Measurements from ENCODE around the gene MIGA2.
A peak's percentile ranks its signal among the peaks of the same experiment; 100 is the strongest.

The MIGA2 gene

DNA sequence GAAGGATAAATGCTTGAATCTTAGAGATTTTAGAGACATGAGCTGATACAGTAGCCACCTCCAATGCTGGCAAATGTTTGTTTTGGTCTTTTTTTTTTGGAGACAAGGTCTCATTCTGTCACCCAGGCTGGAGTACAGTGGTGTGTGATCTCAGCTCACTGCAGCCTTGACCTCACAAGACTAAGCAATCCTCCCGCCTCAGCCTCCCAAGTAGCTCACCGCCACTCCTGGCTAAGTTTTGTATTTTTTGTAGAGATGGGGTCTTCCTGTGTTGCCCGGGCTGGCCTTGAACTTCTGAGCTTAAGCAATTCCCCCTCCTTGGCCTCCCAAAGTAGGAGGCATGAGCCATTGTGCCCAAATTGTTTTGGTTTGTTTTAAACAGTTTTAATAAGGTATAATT is 37.7 kb downstream of the MIGA2 start:
- DNase-seq (ENCODE audit: low read depth), result no peak

DNA sequence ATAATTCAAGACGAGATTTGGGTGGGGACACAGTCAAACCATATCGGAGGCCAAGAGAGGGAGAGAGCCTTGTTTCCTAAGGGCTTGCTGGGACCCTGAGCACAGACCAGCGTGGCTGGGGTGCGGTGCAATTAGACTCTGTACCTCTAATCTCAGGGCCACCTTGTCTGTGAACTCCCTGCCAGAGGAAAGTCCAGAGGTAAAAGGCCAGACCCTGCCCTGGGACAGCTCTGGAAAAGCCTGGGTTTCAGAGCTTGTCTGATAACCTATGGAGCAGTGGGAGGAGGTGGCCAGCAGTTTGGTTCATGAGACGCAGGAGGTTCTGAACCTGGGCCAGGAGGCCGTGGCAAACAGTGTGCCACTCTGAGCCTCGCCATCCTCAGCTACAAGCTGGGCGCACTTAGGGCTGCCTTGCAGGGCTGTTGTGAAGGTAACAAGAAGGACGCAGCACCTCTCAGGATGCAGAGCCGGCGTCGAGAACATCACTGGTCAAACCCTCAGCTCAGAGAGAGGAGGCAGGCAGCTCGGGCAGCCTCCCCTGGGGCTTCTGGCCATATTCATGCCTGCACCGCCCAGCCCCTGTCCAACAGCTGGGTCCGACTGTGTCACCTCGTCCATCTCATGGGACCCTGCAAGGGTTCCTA is 39.7 kb downstream of the MIGA2 start:
- DNase-seq (ENCODE audit: low read depth), result no peak

DNA sequence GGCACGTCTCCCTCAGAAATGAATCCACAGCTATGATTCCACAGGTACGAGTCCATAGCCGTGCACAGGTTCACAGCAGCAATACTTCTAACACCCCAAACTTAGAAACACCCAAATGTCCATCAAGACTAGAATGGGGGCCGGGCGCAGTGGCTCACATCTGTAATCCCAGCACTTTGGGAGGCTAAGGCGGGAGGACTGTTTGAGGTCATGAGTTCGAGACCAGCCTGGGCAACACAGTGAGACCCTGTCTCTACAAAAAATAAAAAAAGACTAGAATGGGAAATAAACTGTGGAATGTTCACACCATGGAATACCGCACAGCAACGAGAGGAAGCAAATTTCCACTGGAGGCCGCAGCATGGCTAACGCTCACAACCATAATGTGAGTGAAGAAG is 40.2 kb downstream of the MIGA2 start:
- DNase-seq (ENCODE audit: low read depth), result no peak

DNA sequence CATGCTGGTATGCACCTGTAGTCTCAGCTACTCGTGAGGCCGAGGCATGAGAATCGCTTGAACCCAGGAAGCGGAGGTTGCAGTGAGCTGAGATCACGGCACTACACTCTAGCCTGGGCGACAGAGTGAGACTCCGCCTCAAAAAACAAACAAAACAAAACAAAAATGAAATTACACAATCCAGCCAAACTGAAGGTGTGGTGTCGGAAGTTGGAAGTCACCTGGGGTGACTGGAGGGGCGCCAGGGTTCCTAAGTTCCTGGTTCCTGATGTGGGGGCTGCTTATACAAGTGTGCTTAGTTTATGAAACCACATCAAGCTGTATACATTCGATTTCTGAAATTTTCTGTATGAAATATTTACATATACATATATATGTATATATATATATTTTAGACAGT is 40.8 kb downstream of the MIGA2 start:
- DNase-seq (ENCODE audit: low read depth), result no peak

DNA sequence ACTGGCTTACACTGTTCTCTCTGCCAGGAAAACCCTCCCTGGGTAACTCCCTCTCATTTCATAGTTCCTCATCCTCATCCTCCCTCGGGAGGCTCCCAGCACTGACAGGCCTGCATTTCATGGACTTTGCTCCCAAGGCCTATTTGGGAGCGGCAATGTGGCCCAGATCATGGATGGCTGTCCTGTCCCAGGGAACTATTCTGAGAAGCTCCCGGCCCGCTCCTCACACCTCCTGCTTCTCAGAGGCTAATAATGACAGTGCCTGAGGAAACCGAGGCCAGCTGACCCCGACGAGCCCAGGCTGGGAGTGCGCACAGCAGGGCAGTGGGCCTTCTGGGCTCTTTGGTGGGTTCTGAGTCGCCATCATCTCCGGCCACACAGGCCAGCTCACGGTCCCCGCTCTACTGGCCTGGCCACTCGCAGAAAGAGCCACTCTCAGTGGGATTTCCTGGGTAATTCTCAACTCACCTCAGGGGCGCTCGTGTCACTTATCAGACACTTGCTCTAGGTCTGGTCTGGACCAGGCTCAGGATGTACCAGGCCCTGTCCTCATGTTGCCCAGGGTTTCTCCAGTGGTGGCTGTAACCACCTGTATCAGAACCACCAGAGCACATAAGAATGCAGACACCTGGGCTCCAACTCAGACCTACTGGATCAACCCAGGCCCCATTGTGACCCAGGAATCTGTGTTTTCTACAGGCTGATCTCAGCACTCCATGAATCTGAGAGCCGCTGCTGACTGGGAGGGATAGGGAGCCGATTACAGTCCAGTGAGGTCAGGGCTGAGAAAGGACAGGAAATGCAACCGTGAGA is 42.5 kb downstream of the MIGA2 start:
- no peak for DNase-seq (ENCODE audit: low read depth)

DNA sequence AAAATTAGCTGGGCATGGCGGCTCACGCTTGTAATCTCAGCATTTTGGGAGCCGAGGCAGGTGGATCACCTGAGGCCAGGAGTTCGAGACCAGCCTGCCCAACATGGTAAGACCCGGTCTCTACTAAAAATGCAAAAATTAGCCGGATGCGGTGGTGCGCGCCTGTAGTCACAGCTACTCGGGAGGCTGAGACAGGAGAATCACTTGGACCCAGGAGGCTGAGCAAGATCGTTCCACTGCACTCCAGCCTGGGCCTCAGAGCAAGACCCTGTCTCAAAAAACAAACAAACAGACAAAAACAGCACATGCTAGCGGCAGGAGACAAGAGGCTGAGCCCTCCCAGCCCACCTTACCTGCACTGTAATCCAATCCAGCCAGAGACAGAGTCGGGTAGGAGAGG is 43.4 kb downstream of the MIGA2 start:
- no peak for DNase-seq (ENCODE audit: low read depth)

DNA sequence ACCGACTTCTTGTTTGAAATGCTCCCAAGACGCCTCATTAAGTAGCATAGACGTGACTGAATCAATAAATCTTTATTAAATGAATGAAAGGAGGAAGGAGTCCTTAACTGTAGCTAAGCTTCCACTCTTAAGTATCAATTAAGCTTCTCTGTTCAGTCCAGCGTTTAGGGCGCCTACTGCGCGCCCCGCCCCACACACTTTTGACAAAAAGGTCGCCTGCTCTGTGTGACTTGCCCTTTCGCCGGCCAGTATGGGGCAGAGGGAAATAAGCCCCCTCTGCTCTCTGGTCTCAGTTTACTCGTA is 43.8 kb downstream of the MIGA2 start:
- no peak for DNase-seq (ENCODE audit: low read depth)

DNA sequence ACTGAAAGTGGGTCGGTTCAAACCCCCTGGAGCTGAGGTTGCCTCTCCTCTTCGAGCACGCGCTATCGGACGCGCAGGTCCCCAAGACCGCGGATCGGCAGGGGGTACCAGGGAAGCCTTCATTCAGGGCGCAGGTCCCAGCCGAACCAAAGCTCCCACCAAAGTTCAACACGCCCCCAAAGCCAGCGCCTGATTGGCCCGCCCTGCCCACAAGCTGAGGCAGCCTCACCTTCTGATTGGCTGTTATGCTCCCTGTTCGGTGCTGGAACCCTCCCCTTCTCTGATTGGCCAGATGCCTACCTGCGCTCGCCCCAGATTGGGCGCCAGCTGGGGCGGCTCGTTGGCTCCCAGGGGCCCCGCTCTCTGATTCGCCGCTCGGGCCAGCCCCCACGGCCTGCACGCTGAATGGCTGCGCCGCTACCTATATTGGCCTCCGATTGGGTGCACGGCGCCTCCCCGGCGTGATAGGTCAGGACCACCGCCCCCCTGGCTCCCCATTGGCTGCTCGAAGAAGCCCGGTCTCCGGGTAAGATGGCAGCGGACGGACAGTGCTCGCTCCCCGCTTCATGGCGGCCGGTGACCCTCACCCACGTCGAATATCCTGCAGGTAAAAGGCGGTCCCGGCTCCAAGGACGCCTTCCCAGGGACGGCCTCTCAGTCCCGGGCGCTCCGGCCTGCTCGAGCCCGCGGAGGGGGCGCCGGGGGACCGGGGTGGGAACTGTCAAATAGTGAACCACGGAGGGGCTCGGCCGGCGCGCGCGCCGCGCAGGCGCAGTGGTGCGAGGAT is 44.4 kb downstream of the MIGA2 start, which contains the start of gene DOLPP1:
TSS of gene DOLPP1 (plus strand) at position 511 of the 787 bp plus-strand sequence. CDS start at position 532, 21 bp downstream.
- peak; percentile 97 for DNase-seq (ENCODE audit: low read depth)

DNA sequence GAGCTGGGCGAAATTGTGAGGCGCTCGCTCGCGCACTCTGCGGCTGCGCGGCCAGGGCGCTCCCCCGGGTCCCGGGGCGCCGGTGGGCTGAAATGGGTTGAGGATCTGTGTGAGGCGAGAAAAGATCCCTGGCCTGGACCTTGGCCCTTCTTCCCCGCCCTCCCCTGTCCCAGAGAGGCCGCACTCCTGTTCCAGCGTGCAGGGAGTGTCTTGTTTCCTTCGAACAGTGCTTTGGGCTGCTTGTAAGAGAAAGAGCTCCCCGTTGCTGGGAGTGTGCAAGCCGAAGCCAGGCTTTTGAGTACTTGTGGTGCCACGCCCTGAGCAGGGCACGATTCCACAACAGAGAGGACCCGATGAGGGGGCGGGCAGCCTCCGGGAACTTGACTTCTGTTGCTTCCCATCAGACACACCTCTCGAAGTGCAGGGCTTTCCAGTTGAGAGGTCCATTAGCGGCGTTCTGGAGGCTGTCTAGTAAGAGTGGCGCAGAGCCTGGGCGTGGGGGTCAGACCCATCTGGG is 45.0 kb downstream of the MIGA2 start:
- no peak for DNase-seq (ENCODE audit: low read depth)

DNA sequence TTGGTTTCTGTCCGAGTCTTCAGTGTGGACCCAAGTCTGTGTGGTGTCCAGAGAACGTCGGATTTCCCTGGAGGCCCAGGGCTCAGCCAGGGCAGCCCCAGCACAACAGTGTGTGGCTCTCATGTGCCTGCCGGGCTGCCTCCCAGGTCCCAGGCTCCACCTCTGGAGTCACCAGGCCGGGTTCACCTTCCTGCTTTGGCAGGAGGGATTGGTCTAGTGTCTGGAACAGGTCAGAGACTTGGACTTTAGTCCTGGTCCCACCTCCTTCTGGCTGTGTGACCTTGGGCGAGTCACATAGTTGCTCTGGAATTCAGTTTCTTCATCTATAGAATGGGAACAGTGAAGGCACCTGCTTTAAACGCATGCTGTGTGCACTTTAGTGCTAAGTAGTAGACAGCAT is 47.7 kb downstream of the MIGA2 start:
- no peak for DNase-seq (ENCODE audit: low read depth)

DNA sequence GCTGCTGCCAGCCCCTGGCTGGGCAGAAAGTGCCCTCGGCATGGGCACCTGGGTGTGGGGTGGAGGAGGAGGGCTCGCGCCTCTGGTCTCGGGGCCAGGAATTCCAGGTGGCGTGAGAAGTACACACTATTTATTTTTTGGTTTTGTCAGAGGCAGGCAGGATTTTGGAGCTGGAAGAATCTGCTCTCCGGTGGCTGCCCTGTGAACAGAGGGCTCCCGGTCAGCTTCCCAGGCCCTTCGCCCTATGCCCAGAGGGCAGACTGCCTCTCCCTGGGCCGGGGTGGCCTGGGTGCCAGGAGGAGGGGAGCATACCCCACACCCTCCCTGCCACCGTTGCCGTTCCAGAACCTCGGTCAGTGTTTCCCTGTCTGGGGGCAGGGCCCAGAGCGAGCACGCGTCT is 52.8 kb downstream of the MIGA2 start:
- DNase-seq (ENCODE audit: low read depth), result no peak

DNA sequence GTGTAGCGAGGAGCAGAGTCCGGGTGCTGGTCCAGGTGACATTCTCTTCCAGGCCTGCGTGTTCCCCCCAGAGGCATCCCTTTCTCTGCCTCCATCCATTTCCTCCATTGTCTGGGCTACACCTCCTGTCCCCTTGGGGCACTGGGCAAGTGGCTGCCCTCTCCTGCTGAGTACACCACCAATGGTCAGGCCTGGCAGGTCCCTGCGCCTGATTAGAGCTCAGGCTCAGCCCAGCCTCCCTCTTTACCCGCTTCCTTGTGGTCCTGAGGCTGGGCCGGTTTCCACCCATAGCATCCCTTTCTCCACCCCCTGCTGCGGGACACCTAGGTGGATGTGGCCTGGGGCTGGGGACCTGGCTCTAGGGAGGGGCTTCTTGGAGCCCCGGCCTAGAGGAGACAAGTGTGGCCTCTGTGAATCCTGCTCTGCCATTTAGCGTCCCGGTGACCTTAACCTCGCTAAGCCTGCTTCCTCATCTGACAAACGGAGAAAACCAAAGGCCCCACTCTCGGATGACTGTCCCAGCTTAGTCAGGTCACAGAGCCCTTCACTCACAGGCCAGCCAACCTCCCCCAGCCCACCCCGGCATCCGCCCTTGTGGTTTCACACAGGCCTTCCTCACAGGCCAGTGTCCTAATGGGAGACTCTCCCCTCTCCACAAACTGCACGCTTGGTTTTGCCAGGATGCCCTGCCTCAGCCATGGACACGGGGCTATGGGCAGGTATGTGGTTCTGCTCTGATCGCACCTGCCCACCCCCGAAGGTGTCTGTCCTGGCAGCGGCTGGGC is 57.4 kb downstream of the MIGA2 start:
- no peak for DNase-seq (ENCODE audit: low read depth)

DNA sequence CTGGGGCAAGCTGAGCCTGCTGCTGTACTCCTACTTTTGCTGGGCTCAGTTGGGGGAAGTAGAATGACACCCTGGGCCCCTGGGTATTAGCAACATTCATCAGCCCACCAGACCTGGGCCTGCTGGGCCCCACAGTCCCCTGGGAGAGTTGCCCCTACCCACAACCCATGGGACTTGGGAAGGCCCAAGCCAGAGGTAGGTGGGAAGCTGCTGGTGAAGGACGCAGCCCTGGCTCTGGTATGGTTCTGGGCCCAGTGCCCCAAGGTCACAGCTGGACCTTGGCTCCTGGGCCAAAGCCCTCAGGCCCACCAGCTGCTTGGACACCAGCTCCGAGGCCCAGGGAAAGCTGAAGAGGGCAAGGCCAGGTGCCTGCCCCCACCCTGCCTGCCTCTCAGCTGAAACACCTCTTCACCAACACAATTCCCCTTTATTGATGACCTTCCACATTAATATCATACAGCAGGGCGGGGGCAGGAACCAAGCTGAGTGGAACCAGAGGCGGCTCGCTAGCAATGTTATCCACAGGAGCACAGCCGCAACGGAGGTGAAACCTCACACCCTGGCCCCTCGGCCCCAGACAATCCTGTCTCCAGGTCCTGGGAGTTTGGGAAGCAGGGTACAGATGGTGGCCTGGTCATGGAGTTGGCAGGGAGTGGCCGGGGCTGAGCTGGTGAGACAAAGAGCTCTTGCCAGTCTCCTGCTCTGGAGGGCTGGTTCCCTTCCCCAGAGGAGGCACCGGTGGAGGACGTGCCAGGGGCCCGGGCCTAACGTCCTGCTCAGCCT is 58.2 kb downstream of the MIGA2 start:
- DNase-seq (ENCODE audit: low read depth), result no peak

DNA sequence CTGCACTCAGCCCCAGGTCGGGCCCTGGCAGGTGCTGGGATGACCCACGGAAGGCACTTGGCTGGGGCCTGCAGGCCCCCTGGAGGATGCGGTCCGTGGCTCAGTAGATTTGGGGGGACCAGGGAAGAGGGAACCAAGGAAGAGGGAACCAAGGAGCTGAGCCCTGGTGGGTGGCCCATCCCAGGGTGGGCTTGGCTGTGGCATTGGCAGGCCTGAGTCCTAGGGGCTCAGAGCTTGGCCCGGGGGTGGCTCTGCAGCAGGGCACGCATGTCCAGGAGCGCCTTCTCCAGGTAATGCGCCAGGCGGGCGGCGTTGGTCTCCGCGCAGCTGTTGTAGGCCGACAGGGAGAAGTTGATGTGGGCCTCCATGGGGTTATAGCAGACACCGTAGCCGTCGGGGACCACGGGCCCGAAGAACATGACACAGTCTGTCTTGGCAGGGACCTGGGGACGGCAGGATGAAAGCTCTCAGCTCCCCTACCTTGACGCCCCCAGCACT is 58.8 kb downstream of the MIGA2 start:
- DNase-seq (ENCODE audit: low read depth), result no peak

DNA sequence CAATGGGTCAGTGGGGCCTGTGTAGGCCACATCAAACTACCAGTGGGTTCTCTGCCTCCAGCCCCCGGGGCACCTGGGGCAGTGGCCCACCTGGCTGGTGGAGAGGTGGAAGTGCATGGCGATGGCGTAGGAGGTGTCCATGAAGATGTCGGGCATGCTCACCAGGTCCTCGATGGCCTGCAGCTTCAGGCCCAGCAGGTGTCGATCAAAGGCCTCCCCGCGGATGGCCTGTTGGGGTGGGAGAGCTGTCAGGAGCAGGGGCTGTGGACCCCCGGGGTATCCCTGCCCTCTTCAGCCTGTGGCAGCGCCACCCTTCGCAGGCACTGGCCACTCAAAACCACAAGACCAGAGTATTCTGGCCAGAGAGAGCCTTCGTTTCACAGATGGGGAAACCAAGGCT is 59.5 kb downstream of the MIGA2 start:
- no peak for DNase-seq (ENCODE audit: low read depth)

DNA sequence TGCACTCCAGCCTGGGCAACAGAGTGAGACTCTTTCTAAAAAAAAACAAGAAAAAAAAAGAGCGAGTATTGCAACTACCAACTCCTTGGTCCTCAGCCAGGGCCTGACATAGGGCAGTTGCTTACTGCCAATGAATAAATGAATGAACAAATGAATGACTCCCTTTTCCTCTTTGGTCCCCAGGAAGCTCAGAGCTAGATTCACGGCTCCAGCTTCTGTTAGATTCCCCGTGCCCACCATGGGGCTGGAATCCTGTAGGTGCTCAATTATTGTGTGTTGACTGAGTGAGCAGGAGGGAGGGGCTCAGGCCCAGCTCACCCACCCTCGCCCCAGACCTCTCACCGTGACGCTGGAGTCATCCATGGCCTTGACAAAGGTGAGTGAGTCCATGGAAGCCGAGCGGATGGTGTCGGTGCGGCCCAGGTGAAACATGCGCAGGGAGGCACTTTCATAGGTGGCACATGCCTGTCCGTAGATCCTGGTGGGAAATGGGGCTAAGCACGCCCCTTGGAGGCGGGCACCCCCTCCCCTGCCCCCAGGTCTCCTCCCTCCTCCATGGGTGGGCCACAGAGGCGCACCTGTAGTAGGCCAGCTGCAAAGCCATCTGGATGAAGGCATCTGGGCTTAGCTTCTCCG is 61.4 kb downstream of the MIGA2 start:
- DNase-seq (ENCODE audit: low read depth), result no peak

DNA sequence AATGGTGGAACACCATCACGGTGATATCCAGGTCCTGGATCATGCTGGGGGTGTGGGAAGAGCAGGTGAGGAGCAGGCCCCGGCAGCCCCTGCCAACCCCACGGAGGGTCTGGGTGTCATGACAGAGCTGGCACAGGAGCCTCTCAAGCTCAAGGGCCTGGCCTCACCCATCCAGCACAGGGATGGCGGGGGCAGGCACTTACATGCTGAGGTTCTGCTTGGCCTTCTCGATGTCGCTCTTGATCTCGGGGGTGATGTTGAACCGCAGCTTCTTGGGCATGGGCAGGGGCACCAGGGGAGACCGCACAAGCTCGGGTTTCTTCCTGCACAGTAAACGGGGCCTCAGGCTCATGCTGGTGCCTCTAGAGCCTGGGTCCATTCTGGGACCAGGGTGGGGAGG is 61.9 kb downstream of the MIGA2 start:
- no peak for DNase-seq (ENCODE audit: low read depth)

DNA sequence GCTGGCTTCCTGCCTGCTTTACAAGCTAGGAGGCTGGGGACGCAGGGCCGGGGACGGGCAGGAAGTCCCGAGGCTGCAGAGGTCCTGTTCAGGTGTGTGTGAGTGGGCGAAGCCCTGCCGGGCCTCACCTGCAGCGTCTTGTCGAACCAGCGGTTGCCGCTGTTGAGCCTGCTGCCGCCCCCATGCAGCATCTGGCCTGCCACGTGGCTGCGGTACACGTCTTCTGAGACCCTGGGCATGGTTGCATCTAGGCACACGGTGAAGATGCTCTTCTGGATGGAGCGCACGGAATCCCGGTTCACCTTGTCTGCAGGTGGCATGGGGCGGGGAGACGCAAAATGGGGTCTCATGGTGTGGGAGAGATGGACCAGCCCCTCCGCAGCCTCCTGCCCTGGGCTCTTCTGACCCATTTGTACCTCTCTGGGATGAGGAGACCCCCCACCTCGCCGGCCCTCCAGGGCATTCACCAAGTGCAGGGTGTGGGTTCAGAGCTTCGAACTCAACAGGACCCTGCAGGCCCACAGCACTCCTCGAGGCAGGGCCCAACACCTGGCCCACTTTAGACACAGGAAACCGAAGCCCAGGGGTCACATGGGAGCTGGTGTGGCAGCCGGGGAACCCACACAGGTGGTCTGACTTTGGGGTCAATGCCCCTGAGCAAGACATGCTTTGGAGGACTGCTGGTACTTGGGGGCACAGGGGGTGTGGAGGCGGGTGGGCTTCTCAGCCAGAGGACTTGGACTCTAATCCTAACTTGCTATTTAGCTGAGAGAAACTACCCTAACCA is 64.2 kb downstream of the MIGA2 start:
- no peak for DNase-seq (ENCODE audit: low read depth)

DNA sequence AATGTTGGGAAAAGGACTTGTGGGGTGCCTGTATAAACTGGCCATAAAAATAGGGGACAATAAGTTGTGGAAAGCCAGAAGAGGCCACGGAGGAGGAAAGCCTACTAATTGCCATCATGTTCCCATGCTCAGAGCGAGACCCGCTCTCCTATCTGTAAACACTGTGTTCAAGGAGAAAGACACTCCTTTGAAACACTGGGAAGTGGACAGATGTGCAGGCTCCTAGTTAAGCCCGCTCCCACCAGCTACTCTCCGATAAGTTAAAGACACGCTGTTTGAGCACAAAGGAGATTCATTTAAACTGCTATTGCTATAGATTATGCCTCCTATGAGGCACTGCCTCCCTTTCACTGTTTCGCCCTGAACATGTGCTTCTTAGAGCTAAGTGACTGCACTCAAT is 64.9 kb downstream of the MIGA2 start:
- DNase-seq (ENCODE audit: low read depth), result no peak

DNA sequence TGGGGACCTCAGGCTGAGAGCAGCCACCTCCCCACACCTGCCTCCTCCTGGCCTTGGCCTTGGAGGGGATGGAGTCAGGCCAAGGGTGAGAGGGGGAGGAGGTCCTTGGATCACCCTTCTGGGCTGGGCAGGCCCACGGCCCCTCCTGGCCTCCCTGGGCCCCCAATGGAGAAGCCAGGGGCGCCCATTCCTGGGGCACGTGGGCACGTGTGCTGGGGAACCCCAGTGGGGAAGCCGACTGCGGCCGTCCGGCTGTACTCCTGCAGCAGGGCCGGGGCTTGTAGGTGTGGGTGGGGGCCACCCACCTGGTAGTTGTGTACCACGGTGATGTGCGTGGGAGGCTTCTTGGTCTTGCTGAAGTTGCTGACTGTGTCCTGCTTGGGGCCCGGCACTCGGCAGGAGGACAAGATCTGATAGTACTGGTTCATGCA is 65.7 kb downstream of the MIGA2 start:
- DNase-seq (ENCODE audit: low read depth), result no peak

Measured in stimulated activated CD8-positive, alpha-beta memory T cell treated with anti-CD3 and anti-CD28 coated beads, Interleukin-12 subunit alpha, Interleukin-12 subunit beta, amount 100 ng/mL, for 4 hours (primary cell).